K562 (cell line): ENCODE measurements around the gene PDZRN4.

Source experiments
- CCAR2 ChIP-seq: fragments of 200-400 bp; formaldehyde crosslinking; IDR thresholded peaks from 2 replicates; pipeline ENCODE4 v1.6.1; 2017; ENCODE audit warnings: mild to moderate bottlenecking, low read depth, low read length
- HDAC6 ChIP-seq: IDR thresholded peaks from 2 replicates; pipeline ENCODE4 v1.6.1; 2012; ENCODE audit warnings: low read depth, mild to moderate bottlenecking, control low read depth, inconsistent platforms, low read length, moderate library complexity
- KAT7 ChIP-seq: sonication (generic); formaldehyde crosslinking; IDR thresholded peaks from 2 replicates; pipeline ENCODE4 v1.8.0; 2022; ENCODE audit warnings: missing genetic modification reagents, mild to moderate bottlenecking, borderline replicate concordance
- ZFP1 ChIP-seq: fragments of 450-650 bp; formaldehyde crosslinking; IDR thresholded peaks from 2 replicates; pipeline ENCODE4 v1.4.0; 2020; ENCODE audit warnings: mild to moderate bottlenecking, mixed read lengths
- TF ChIP-seq, protein P1 (sequence below): fragments of 150-350 bp; IDR thresholded peaks from 2 replicates; pipeline ENCODE4 v1.6.1; 2014; ENCODE audit warnings: low read depth, mild to moderate bottlenecking, low read length, borderline replicate concordance
- TF ChIP-seq, protein P2 (sequence below), 3 experiments: IDR thresholded peaks in 2 of 3; conservative IDR thresholded peaks in 1 of 3; 2 replicates each; pipeline ENCODE4 v1.5.1; 2011 to 2012; ENCODE audit warnings: low read length in 3 of 3, mild to moderate bottlenecking in 3 of 3, control low read depth in 2 of 3, improper control_type of control experiment in 1 of 3, inconsistent platforms in 1 of 3, low read depth in 1 of 3, mixed read lengths in 1 of 3, moderate library complexity in 1 of 3; ENCODE audit not compliant: insufficient read depth in 2 of 3

DNA sequence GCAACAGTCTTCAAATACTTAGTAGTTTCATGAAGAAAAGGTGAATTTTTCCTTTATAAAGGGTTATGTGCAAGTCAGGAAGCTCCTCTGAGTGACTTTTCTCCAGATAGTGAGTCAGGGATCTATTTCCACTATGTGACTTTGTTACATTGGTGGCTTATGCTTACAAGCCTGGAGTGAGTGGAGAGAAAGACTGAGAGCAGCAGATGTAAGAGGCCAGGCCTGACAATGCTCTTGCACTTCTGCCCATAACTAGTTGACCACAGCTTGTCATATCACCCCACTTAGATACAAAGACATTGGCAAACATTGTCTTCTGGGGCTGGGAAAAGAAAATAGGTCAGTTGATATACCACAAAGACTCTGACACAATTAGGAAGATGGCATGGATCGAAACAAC lies 236.5 kb downstream of the PDZRN4 start:
- TF ChIP-seq HDAC6: no peak
- TF ChIP-seq, protein P1, sequence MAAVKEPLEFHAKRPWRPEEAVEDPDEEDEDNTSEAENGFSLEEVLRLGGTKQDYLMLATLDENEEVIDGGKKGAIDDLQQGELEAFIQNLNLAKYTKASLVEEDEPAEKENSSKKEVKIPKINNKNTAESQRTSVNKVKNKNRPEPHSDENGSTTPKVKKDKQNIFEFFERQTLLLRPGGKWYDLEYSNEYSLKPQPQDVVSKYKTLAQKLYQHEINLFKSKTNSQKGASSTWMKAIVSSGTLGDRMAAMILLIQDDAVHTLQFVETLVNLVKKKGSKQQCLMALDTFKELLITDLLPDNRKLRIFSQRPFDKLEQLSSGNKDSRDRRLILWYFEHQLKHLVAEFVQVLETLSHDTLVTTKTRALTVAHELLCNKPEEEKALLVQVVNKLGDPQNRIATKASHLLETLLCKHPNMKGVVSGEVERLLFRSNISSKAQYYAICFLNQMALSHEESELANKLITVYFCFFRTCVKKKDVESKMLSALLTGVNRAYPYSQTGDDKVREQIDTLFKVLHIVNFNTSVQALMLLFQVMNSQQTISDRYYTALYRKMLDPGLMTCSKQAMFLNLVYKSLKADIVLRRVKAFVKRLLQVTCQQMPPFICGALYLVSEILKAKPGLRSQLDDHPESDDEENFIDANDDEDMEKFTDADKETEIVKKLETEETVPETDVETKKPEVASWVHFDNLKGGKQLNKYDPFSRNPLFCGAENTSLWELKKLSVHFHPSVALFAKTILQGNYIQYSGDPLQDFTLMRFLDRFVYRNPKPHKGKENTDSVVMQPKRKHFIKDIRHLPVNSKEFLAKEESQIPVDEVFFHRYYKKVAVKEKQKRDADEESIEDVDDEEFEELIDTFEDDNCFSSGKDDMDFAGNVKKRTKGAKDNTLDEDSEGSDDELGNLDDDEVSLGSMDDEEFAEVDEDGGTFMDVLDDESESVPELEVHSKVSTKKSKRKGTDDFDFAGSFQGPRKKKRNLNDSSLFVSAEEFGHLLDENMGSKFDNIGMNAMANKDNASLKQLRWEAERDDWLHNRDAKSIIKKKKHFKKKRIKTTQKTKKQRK: no peak
- TF ChIP-seq, protein P2, sequence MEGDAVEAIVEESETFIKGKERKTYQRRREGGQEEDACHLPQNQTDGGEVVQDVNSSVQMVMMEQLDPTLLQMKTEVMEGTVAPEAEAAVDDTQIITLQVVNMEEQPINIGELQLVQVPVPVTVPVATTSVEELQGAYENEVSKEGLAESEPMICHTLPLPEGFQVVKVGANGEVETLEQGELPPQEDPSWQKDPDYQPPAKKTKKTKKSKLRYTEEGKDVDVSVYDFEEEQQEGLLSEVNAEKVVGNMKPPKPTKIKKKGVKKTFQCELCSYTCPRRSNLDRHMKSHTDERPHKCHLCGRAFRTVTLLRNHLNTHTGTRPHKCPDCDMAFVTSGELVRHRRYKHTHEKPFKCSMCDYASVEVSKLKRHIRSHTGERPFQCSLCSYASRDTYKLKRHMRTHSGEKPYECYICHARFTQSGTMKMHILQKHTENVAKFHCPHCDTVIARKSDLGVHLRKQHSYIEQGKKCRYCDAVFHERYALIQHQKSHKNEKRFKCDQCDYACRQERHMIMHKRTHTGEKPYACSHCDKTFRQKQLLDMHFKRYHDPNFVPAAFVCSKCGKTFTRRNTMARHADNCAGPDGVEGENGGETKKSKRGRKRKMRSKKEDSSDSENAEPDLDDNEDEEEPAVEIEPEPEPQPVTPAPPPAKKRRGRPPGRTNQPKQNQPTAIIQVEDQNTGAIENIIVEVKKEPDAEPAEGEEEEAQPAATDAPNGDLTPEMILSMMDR (IDR thresholded peaks at IDR 0.05 in 2 of 3, conservative IDR thresholded peaks at IDR 0.05 in 1 of 3; ENCODE audit: insufficient read depth in 2 of 3, low read depth in 1 of 3, low read length in 3 of 3): no peak
- no peak for TF ChIP-seq CCAR2
- no peak for TF ChIP-seq KAT7 (CRISPR knock-in tag)
- no peak for TF ChIP-seq ZFP1 (CRISPR knock-in tag)
